HEK293 (cell line): ENCODE measurements around the gene RUNX1.

Source experiments
- CTCF ChIA-PET: fragments of 350-600 bp; formaldehyde crosslinking; extraction: SDS; loops from one replicate; lab custom pipeline; 2021; ENCODE audit warnings: antibody characterized with exemption; lab: Yijun Ruan, JAX
- POLR2A ChIA-PET: fragments of 300-600 bp; formaldehyde crosslinking; extraction: SDS; loops from one replicate; lab custom pipeline; 2020; ENCODE audit warnings: antibody characterized with exemption, inconsistent platforms; lab: Yijun Ruan, JAX
- H3K27ac ChIP-seq: fragments of 200-500 bp; sonication (Bioruptor generic); 2 replicates; pipeline ENCODE4 v1.5.1; 2014; ENCODE audit warnings: low read depth, low read length, control low read depth, inconsistent platforms; ENCODE audit errors: extremely low read depth
- H3K36me3 ChIP-seq, 2 experiments: fragments of 200-500 bp in 1 of 2; sonication (Bioruptor generic) in 1 of 2; 1 replicate in 1 of 2; 2 replicates in 1 of 2; pipeline ENCODE4 v1.5.1; 2014 to 2017; ENCODE audit warnings: inconsistent platforms in 2 of 2, low read length in 2 of 2; ENCODE audit not compliant: control insufficient read depth in 2 of 2, insufficient read depth in 1 of 2
- H3K4me1 ChIP-seq: fragments of 200-500 bp; sonication (Bioruptor generic); 2 replicates; pipeline ENCODE4 v1.5.1; 2014; ENCODE audit warnings: mild to moderate bottlenecking, low read length, inconsistent platforms; ENCODE audit not compliant: control insufficient read depth, insufficient read depth
- H3K4me3 ChIP-seq: 2 replicates; pipeline ENCODE4 v1.5.1; 2011; ENCODE audit warnings: low read depth, mild to moderate bottlenecking, control low read depth, low read length, moderate library complexity
- H3K9me3 ChIP-seq: fragments of 200-500 bp; sonication (Bioruptor generic); 2 replicates; pipeline ENCODE4 v1.5.1; 2014; ENCODE audit warnings: low read depth, low read length, inconsistent platforms; ENCODE audit not compliant: control insufficient read depth, insufficient read depth
- GLIS1 ChIP-seq: fragments of 450-650 bp; formaldehyde crosslinking; IDR thresholded peaks from 2 replicates; pipeline ENCODE4 v1.5.1; 2016; ENCODE audit warnings: missing biosample characterization, missing genetic modification characterization
- KLF9 ChIP-seq: fragments of 450-650 bp; formaldehyde crosslinking; IDR thresholded peaks from 2 replicates; pipeline ENCODE4 v1.5.1; 2016; ENCODE audit warnings: missing biosample characterization, missing genetic modification characterization, low read depth
- RBAK ChIP-seq: fragments of 450-650 bp; formaldehyde crosslinking; IDR thresholded peaks from 2 replicates; pipeline ENCODE4 v1.5.1; 2016; ENCODE audit warnings: missing biosample characterization, missing genetic modification characterization
- SP7 ChIP-seq: fragments of 450-650 bp; formaldehyde crosslinking; IDR thresholded peaks from 2 replicates; pipeline ENCODE4 v1.5.1; 2016; ENCODE audit warnings: missing biosample characterization, missing genetic modification characterization
- ZBTB21 ChIP-seq: fragments of 450-650 bp; formaldehyde crosslinking; IDR thresholded peaks from 2 replicates; pipeline ENCODE4 v1.5.1; 2017; ENCODE audit warnings: missing biosample characterization, missing genetic modification characterization
- ZNF121 ChIP-seq: fragments of 450-650 bp; formaldehyde crosslinking; IDR thresholded peaks from 2 replicates; pipeline ENCODE4 v1.5.1; 2016; ENCODE audit warnings: missing biosample characterization, missing genetic modification characterization
- ZNF140 ChIP-seq: fragments of 450-650 bp; formaldehyde crosslinking; IDR thresholded peaks from 2 replicates; pipeline ENCODE4 v1.5.1; 2016; ENCODE audit warnings: missing biosample characterization, missing genetic modification characterization
- ZNF157 ChIP-seq: fragments of 450-650 bp; formaldehyde crosslinking; IDR thresholded peaks from 2 replicates; pipeline ENCODE4 v1.5.1; 2016; ENCODE audit warnings: missing biosample characterization, missing genetic modification characterization
- ZNF169 ChIP-seq: fragments of 450-650 bp; formaldehyde crosslinking; IDR thresholded peaks from 2 replicates; pipeline ENCODE4 v1.5.1; 2016; ENCODE audit warnings: missing biosample characterization, missing genetic modification characterization
- ZNF292 ChIP-seq: fragments of 450-650 bp; formaldehyde crosslinking; IDR thresholded peaks from 2 replicates; pipeline ENCODE4 v1.5.1; 2016; ENCODE audit warnings: low read depth, missing biosample characterization, missing genetic modification characterization, borderline replicate concordance
- ZNF366 ChIP-seq: fragments of 450-650 bp; formaldehyde crosslinking; conservative IDR thresholded peaks from 2 replicates; pipeline ENCODE4 v1.5.1; 2016; ENCODE audit warnings: missing biosample characterization, missing genetic modification characterization
- ZNF37A ChIP-seq: fragments of 450-650 bp; IDR thresholded peaks from 2 replicates; pipeline ENCODE4 v1.5.1; 2018; ENCODE audit warnings: missing biosample characterization, missing genetic modification characterization
- ZNF394 ChIP-seq: fragments of 450-650 bp; formaldehyde crosslinking; IDR thresholded peaks from 2 replicates; pipeline ENCODE4 v1.5.1; 2016; ENCODE audit warnings: missing biosample characterization, missing genetic modification characterization, mild to moderate bottlenecking, moderate library complexity, borderline replicate concordance
- ZNF514 ChIP-seq: fragments of 450-650 bp; formaldehyde crosslinking; IDR thresholded peaks from 2 replicates; pipeline ENCODE4 v1.5.1; 2016; ENCODE audit warnings: missing biosample characterization, missing genetic modification characterization
- ZNF530 ChIP-seq: fragments of 450-650 bp; formaldehyde crosslinking; IDR thresholded peaks from 2 replicates; pipeline ENCODE4 v1.5.1; 2016; ENCODE audit warnings: low read depth, missing biosample characterization, missing genetic modification characterization
- ZNF610 ChIP-seq: fragments of 450-650 bp; formaldehyde crosslinking; IDR thresholded peaks from 2 replicates; pipeline ENCODE4 v1.5.1; 2016; ENCODE audit warnings: missing biosample characterization, missing genetic modification characterization, borderline replicate concordance
- ZNF621 ChIP-seq: fragments of 450-650 bp; formaldehyde crosslinking; IDR thresholded peaks from 2 replicates; pipeline ENCODE4 v1.5.1; 2017; ENCODE audit warnings: missing biosample characterization, missing genetic modification characterization
- ZNF776 ChIP-seq: fragments of 450-650 bp; formaldehyde crosslinking; IDR thresholded peaks from 2 replicates; pipeline ENCODE4 v1.5.0; 2017; ENCODE audit warnings: missing biosample characterization, missing genetic modification characterization, borderline replicate concordance
- ZNF843 ChIP-seq: fragments of 450-650 bp; formaldehyde crosslinking; IDR thresholded peaks from 2 replicates; pipeline ENCODE4 v1.5.1; 2016; ENCODE audit warnings: missing biosample characterization, missing genetic modification characterization
- ZSCAN23 ChIP-seq: fragments of 450-650 bp; formaldehyde crosslinking; IDR thresholded peaks from 2 replicates; pipeline ENCODE4 v1.5.1; 2016; ENCODE audit warnings: missing biosample characterization, missing genetic modification characterization
- TF ChIP-seq, protein P1 (sequence below): fragments of 450-650 bp; formaldehyde crosslinking; IDR thresholded peaks from 2 replicates; pipeline ENCODE4 v1.5.1; 2016; ENCODE audit warnings: missing biosample characterization, missing genetic modification characterization
- TF ChIP-seq, protein P2 (sequence below): fragments of 450-650 bp; formaldehyde crosslinking; IDR thresholded peaks from 2 replicates; pipeline ENCODE4 v1.5.1; 2017; ENCODE audit warnings: missing biosample characterization, mild to moderate bottlenecking, missing genetic modification characterization, moderate library complexity
- TF ChIP-seq, protein P3 (sequence below): fragments of 450-650 bp; formaldehyde crosslinking; IDR thresholded peaks from 2 replicates; pipeline ENCODE4 v1.5.1; 2016; ENCODE audit warnings: missing biosample characterization, missing genetic modification characterization
- TF ChIP-seq, protein P4 (sequence below): fragments of 450-650 bp; formaldehyde crosslinking; conservative IDR thresholded peaks from 2 replicates; pipeline ENCODE4 v1.5.1; 2016; ENCODE audit warnings: low read depth, missing biosample characterization, missing genetic modification characterization

Gene RUNX1

DNA sequence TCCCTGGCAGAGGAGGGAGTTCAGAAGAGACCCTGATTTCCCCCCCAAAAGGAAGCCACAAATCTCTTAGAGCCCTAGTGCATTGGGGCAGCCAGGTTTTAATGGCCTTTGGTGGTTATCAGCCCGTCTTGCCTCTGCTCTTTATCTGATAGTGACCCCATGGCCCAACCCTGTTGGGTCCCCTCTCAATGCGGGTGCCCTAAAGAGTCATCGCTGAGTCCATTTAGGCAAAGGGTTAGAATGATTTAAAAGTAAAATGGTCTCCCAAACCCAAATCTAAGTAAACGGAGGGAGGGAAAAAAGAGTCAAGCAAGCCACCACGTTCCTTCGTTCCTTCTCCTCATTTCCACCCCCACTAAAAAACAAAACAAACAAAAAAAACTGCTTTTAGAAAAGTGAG, 164.0 kb downstream of the RUNX1 start:
- ChIA-PET CTCF (interaction anchor here (5.2 kb wide), 1 partner anchor 140 kb away, joined by 40 read pairs; no protein-coding TSS in a partner anchor), POLR2A (interaction anchor here (0.6 to 4.5 kb wide), 4 partner anchors 18 to 222 kb away, joined by 3 to 56 read pairs (median 5); no protein-coding TSS in a partner anchor)
- Histone ChIP-seq H3K9me3 (no peaks in the 10 kb centered on the region), H3K36me3 (peaks cover 0 to 3% of the 10 kb centered on the region in 2 experiments; a peak in 1 of 3 replicates), H3K27ac (no peak overlapping the region), H3K4me3 (peak overlapping the region; percentile 94), H3K4me1 (peaks cover 15% of the 10 kb centered on the region; the same call in 1 of the 2 replicates)
- TF ChIP-seq ZNF140 (tag by site-specific recombination) = no peak
- no peak for TF ChIP-seq ZSCAN23
- TF ChIP-seq, protein P1, sequence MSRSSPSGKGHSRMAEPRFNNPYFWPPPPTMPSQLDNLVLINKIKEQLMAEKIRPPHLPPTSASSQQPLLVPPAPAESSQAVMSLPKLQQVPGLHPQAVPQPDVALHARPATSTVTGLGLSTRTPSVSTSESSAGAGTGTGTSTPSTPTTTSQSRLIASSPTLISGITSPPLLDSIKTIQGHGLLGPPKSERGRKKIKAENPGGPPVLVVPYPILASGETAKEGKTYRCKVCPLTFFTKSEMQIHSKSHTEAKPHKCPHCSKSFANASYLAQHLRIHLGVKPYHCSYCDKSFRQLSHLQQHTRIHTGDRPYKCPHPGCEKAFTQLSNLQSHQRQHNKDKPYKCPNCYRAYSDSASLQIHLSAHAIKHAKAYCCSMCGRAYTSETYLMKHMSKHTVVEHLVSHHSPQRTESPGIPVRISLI (tag by site-specific recombination) = peak; percentile 25; the same call in 1 of the 2 replicates
- no peak for TF ChIP-seq ZNF843
- TF ChIP-seq GLIS1 (tag by site-specific recombination) = no peak
- no peak for TF ChIP-seq SP7 (tag by site-specific recombination)
- no peak for TF ChIP-seq ZNF514
- TF ChIP-seq, protein P2, sequence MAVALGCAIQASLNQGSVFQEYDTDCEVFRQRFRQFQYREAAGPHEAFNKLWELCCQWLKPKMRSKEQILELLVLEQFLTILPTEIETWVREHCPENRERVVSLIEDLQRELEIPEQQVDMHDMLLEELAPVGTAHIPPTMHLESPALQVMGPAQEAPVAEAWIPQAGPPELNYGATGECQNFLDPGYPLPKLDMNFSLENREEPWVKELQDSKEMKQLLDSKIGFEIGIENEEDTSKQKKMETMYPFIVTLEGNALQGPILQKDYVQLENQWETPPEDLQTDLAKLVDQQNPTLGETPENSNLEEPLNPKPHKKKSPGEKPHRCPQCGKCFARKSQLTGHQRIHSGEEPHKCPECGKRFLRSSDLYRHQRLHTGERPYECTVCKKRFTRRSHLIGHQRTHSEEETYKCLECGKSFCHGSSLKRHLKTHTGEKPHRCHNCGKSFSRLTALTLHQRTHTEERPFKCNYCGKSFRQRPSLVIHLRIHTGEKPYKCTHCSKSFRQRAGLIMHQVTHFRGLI (tag by site-specific recombination) = no peak
- TF ChIP-seq, protein P3, sequence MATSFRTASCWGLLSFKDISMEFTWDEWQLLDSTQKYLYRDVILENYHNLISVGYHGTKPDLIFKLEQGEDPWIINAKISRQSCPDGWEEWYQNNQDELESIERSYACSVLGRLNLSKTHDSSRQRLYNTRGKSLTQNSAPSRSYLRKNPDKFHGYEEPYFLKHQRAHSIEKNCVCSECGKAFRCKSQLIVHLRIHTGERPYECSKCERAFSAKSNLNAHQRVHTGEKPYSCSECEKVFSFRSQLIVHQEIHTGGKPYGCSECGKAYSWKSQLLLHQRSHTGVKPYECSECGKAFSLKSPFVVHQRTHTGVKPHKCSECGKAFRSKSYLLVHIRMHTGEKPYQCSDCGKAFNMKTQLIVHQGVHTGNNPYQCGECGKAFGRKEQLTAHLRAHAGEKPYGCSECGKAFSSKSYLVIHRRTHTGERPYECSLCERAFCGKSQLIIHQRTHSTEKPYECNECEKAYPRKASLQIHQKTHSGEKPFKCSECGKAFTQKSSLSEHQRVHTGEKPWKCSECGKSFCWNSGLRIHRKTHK (tag by site-specific recombination) = no peak
- no peak for TF ChIP-seq ZNF776 (tag by site-specific recombination)
- no peak for TF ChIP-seq ZNF292 (tag by site-specific recombination)
- TF ChIP-seq ZNF621 (tag by site-specific recombination) = no peak
- TF ChIP-seq ZNF169 (tag by site-specific recombination) = no peak
- no peak for TF ChIP-seq ZNF157 (tag by site-specific recombination)
- TF ChIP-seq, protein P4, sequence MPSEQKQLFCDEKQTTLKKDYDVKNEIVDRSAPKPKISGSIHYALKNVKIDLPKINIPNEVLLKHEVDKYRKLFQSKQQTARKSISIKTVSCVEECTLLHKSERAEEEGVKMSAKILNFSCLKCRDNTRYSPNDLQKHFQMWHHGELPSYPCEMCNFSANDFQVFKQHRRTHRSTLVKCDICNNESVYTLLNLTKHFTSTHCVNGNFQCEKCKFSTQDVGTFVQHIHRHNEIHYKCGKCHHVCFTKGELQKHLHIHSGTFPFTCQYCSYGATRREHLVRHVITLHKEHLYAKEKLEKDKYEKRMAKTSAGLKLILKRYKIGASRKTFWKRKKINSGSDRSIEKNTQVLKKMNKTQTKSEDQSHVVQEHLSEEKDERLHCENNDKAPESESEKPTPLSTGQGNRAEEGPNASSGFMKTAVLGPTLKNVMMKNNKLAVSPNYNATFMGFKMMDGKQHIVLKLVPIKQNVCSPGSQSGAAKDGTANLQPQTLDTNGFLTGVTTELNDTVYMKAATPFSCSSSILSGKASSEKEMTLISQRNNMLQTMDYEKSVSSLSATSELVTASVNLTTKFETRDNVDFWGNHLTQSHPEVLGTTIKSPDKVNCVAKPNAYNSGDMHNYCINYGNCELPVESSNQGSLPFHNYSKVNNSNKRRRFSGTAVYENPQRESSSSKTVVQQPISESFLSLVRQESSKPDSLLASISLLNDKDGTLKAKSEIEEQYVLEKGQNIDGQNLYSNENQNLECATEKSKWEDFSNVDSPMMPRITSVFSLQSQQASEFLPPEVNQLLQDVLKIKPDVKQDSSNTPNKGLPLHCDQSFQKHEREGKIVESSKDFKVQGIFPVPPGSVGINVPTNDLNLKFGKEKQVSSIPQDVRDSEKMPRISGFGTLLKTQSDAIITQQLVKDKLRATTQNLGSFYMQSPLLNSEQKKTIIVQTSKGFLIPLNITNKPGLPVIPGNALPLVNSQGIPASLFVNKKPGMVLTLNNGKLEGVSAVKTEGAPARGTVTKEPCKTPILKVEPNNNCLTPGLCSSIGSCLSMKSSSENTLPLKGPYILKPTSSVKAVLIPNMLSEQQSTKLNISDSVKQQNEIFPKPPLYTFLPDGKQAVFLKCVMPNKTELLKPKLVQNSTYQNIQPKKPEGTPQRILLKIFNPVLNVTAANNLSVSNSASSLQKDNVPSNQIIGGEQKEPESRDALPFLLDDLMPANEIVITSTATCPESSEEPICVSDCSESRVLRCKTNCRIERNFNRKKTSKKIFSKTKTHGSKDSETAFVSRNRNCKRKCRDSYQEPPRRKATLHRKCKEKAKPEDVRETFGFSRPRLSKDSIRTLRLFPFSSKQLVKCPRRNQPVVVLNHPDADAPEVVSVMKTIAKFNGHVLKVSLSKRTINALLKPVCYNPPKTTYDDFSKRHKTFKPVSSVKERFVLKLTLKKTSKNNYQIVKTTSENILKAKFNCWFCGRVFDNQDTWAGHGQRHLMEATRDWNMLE (tag by site-specific recombination) = no peak
- TF ChIP-seq RBAK (tag by site-specific recombination) = no peak
- TF ChIP-seq ZNF394 (tag by site-specific recombination) = 0 out of 2 replicates have a peak, but pooled peaks have one; percentile 0
- no peak for TF ChIP-seq ZNF121 (tag by site-specific recombination)
- TF ChIP-seq ZNF530 (tag by site-specific recombination) = no peak
- no peak for TF ChIP-seq ZBTB21 (tag by site-specific recombination)
- no peak for TF ChIP-seq ZNF610
- peak; percentile 34; the same call in 1 of the 2 replicates for TF ChIP-seq ZNF366 (tag by site-specific recombination)
- TF ChIP-seq ZNF37A (tag by site-specific recombination) = no peak
- TF ChIP-seq KLF9 = no peak
